ENCODE results near the gene FGF19. TPM values are rescaled to one million over a fixed set of nuclear protein-coding genes. Genes with fewer than 3 reads are reported as not detected.

FGF19 gene
- total RNA-seq, 1 experiment from 2014 or later: 17.6 TPM

- H3K27ac Mint-ChIP-seq: peak overlapping the region; percentile 53; the same call in 1 of the 2 replicates
- H3K4me3 Mint-ChIP-seq: peak overlapping the region; percentile 88
- ChIA-PET CTCF (interaction anchor here (0.7 to 2.9 kb wide), 6 partner anchors 10 to 218 kb away, joined by 3 to 22 read pairs (median 4); no protein-coding TSS in a partner anchor), POLR2A (interaction anchor here (1.5 kb wide), 1 partner anchor 560 kb away, joined by 3 read pairs; no protein-coding TSS in a partner anchor)
- H3K4me1 Mint-ChIP-seq: peaks cover 16% of the 10 kb centered on the region
- DNase-seq (ENCODE audit: low spot score) (no peak), ATAC-seq (no peak)
- TF ChIP-seq ZBTB21 (CRISPR knock-in tag; IDR thresholded peaks at IDR 0.05; ENCODE audit: borderline replicate concordance) (no peak), CTCF (IDR thresholded peaks at IDR 0.05) (no peak), KAT7 (CRISPR knock-in tag; IDR thresholded peaks at IDR 0.05; ENCODE audit: borderline replicate concordance) (no peak), PRRX2 (CRISPR knock-in tag; IDR thresholded peaks at IDR 0.05) (no peak), IRF1 (CRISPR knock-in tag; IDR thresholded peaks at IDR 0.05) (no peak), TEAD4 (CRISPR knock-in tag; IDR thresholded peaks at IDR 0.05) (no peak), PREB (CRISPR knock-in tag; IDR thresholded peaks at IDR 0.05; ENCODE audit: borderline replicate concordance) (no peak), IRF2 (CRISPR knock-in tag; IDR thresholded peaks at IDR 0.05; ENCODE audit: borderline replicate concordance, low read depth) (no peak), JUN (CRISPR knock-in tag; IDR thresholded peaks at IDR 0.05) (no peak), MYBL2 (CRISPR knock-in tag; IDR thresholded peaks at IDR 0.05) (no peak), ATF1 (CRISPR knock-in tag; IDR thresholded peaks at IDR 0.05) (no peak), FOXK1 (CRISPR knock-in tag; IDR thresholded peaks at IDR 0.05) (no peak), SMAD3 (CRISPR knock-in tag; IDR thresholded peaks at IDR 0.05; ENCODE audit: borderline replicate concordance) (no peak), ESRRA (CRISPR knock-in tag; IDR thresholded peaks at IDR 0.05; ENCODE audit: borderline replicate concordance) (no peak)
- H3K9me3 Mint-ChIP-seq: no peaks in the 10 kb centered on the region
- H3K27me3 Mint-ChIP-seq (ENCODE audit: low read depth): no peaks in the 10 kb centered on the region
- H3K36me3 Mint-ChIP-seq: peaks cover 18% of the 10 kb centered on the region
These were observed 29.4 kb downstream of the FGF19 start for GRCh38 chr11:69674267-69674885.

- Mint-ChIP-seq H3K4me3 (no peak overlapping the region), H3K27ac (no peak overlapping the region), H3K9me3 (no peaks in the 10 kb centered on the region), H3K4me1 (peaks cover 16% of the 10 kb centered on the region), H3K27me3 (ENCODE audit: low read depth) (no peaks in the 10 kb centered on the region), H3K36me3 (peaks cover 30% of the 10 kb centered on the region)
- ChIA-PET CTCF (interaction anchor here (2.3 to 2.6 kb wide), 2 partner anchors 10 to 12 kb away, joined by 26 to 30 read pairs; no protein-coding TSS in a partner anchor), POLR2A (no interaction called here)
- DNase-seq (ENCODE audit: low spot score): no peak
- no peak for ATAC-seq
- no peak for TF ChIP-seq NFYB (CRISPR knock-in tag; conservative IDR thresholded peaks at IDR 0.05; ENCODE audit: low read depth)
- TF ChIP-seq ATF6 (CRISPR knock-in tag; IDR thresholded peaks at IDR 0.05): no peak
- no peak for TF ChIP-seq ATF3 (CRISPR knock-in tag; conservative IDR thresholded peaks at IDR 0.05)
- TF ChIP-seq JUN (CRISPR knock-in tag; IDR thresholded peaks at IDR 0.05): no peak
- TF ChIP-seq RELA (CRISPR knock-in tag; IDR thresholded peaks at IDR 0.05; ENCODE audit: borderline replicate concordance): no peak
- no peak for TF ChIP-seq ZNF512 (CRISPR knock-in tag; IDR thresholded peaks at IDR 0.05; ENCODE audit: borderline replicate concordance)
- TF ChIP-seq FOXP4 (CRISPR knock-in tag; IDR thresholded peaks at IDR 0.05): no peak
- TF ChIP-seq GRHL2 (CRISPR knock-in tag; IDR thresholded peaks at IDR 0.05; ENCODE audit: insufficient replicate concordance, severe bottlenecking): no peak
- TF ChIP-seq JAZF1 (CRISPR knock-in tag; IDR thresholded peaks at IDR 0.05): no peak
- TF ChIP-seq NFE2L1 (CRISPR knock-in tag; IDR thresholded peaks at IDR 0.05): no peak
- TF ChIP-seq SMAD3 (CRISPR knock-in tag; IDR thresholded peaks at IDR 0.05; ENCODE audit: borderline replicate concordance): no peak
- no peak for TF ChIP-seq NFATC4 (CRISPR knock-in tag; IDR thresholded peaks at IDR 0.05)
- TF ChIP-seq SMAD4 (CRISPR knock-in tag; IDR thresholded peaks at IDR 0.05): no peak
These were observed 31.9 kb downstream of the FGF19 start for GRCh38 chr11:69671734-69672465.

Data from WTC11 (cell line).